ENCODE measurements around the gene ORAI2. TPM values are rescaled to one million over a fixed set of nuclear protein-coding genes. Genes with fewer than 3 reads are reported as not detected.
"Not testable (repeated sequence)": the region's sequence is repeated elsewhere in the genome, so short reads cannot be mapped to it uniquely, and the experiment has no call there.

ORAI2 gene
- total RNA-seq, 1 donor from 2014 or later = 47.4 TPM

DNA sequence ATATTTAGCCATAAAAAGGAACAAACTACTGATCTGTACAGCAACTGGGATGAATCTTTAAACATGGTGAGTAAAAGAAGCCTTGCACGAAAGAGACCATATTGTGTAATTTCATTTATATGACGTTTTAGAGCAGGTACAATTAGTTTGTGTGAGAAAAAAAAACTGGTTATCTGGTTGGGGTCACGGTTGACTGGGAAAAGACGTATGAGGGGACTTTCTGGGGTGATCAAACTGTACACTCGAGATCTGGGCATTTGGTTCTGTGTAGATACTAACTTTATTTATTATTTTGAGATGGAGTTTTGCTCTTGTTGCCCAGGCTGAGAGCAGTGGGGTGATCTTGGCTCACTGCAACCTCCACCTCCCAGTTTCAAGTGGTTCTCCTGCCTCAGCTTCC lies 33.0 kb upstream of the ORAI2 start:
- no peak for TF ChIP-seq CTCF (IDR thresholded peaks at IDR 0.05)
- Mint-ChIP-seq H3K27ac (ENCODE audit: unreplicated experiment) (no peak overlapping the region), H3K4me1 (ENCODE audit: low read depth) (peaks cover 15% of the 10 kb centered on the region), H3K36me3 (ENCODE audit: low read depth) (peaks cover 24% of the 10 kb centered on the region), H3K9me3 (ENCODE audit: low read depth) (no peaks in the 10 kb centered on the region), H3K27me3 (ENCODE audit: low read depth) (no peaks in the 10 kb centered on the region), H3K4me3 (ENCODE audit: unreplicated experiment) (no peak overlapping the region)
- DNase-seq (ENCODE audit: low spot score) = no peak

- TF ChIP-seq CTCF (IDR thresholded peaks at IDR 0.05) = no peak
- peak overlapping the region; percentile 66 for H3K27ac Mint-ChIP-seq (ENCODE audit: unreplicated experiment)
- no peak overlapping the region for H3K4me3 Mint-ChIP-seq (ENCODE audit: unreplicated experiment)
- H3K4me1 Mint-ChIP-seq (ENCODE audit: low read depth) = no peaks in the 10 kb centered on the region
- no peak for DNase-seq (ENCODE audit: low spot score)
- H3K27me3 Mint-ChIP-seq (ENCODE audit: low read depth) = no peaks in the 10 kb centered on the region
- no peaks in the 10 kb centered on the region for H3K9me3 Mint-ChIP-seq (ENCODE audit: low read depth)
- peaks cover 44% of the 10 kb centered on the region for H3K36me3 Mint-ChIP-seq (ENCODE audit: low read depth)
Observed at GRCh38 chr7:102403563-102403962, 29.8 kb upstream of the ORAI2 start.

DNA sequence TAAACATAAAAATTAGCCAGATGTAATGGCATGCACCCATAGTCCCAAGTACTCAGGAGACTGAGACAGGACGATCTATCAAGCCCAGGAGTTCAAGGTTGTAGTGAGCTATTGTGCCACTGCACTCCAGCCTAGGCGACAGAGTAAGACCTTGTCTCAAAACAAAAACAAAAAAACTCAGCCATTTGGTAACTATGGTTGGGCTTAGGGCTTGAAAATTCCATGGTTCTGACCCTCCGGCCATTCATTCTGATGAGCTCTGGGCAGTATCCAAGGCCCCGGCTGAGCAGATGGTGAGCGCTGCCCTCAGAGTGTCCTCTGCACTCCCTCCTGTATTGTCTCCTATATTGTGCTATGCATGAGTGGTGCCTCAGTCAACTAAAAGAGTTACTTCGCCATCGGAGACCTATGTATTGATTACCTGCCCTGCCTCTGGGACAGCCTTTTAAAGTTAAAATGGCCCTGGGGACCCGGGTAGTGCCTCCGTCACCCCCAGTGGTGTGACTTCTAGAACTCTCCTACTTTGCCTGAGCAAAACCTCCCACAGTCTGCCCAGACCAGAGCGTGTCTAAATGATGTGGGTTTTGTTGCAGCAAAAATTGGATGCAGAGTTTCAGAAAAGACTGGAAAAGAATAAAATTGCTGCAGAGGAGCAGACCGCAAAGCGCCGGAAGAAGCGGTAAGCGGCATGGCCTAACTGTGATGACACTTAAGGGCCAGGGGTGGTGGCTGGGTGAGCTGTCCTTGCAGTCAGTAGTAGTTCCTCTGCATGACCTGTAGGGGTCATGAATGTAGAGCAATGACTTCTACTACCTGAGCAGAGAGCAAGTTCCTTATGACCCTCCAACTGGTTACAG lies 29.1 kb upstream of the ORAI2 start:
- Mint-ChIP-seq H3K27ac (ENCODE audit: unreplicated experiment) (peak overlapping the region; percentile 66), H3K4me1 (ENCODE audit: low read depth) (no peaks in the 10 kb centered on the region), H3K9me3 (ENCODE audit: low read depth) (no peaks in the 10 kb centered on the region), H3K27me3 (ENCODE audit: low read depth) (no peaks in the 10 kb centered on the region), H3K36me3 (ENCODE audit: low read depth) (peaks cover 45% of the 10 kb centered on the region), H3K4me3 (ENCODE audit: unreplicated experiment) (no peak overlapping the region)
- TF ChIP-seq CTCF (IDR thresholded peaks at IDR 0.05) = peak; percentile 77
- DNase-seq (ENCODE audit: low spot score) = no peak

GRCh38 chr7:102404862-102405188 lies 28.6 kb upstream of the ORAI2 start:
- not testable (repeated sequence) for H3K9me3 Mint-ChIP-seq (ENCODE audit: low read depth); H3K4me3 Mint-ChIP-seq (ENCODE audit: unreplicated experiment); H3K4me1 Mint-ChIP-seq (ENCODE audit: low read depth); H3K27me3 Mint-ChIP-seq (ENCODE audit: low read depth); DNase-seq (ENCODE audit: low spot score); H3K27ac Mint-ChIP-seq (ENCODE audit: unreplicated experiment)
- peaks cover 44% of the 10 kb centered on the region for H3K36me3 Mint-ChIP-seq (ENCODE audit: low read depth)
- TF ChIP-seq CTCF (IDR thresholded peaks at IDR 0.05) = peak; percentile 44

GRCh38 chr7:102407910-102408309 lies 25.5 kb upstream of the ORAI2 start:
- H3K4me3 Mint-ChIP-seq (ENCODE audit: unreplicated experiment) = no peak overlapping the region
- H3K36me3 Mint-ChIP-seq (ENCODE audit: low read depth) = peaks cover 45% of the 10 kb centered on the region
- H3K4me1 Mint-ChIP-seq (ENCODE audit: low read depth) = no peaks in the 10 kb centered on the region
- no peaks in the 10 kb centered on the region for H3K9me3 Mint-ChIP-seq (ENCODE audit: low read depth)
- no peak for DNase-seq (ENCODE audit: low spot score)
- TF ChIP-seq CTCF (IDR thresholded peaks at IDR 0.05) = no peak
- no peak overlapping the region for H3K27ac Mint-ChIP-seq (ENCODE audit: unreplicated experiment)
- no peaks in the 10 kb centered on the region for H3K27me3 Mint-ChIP-seq (ENCODE audit: low read depth)

- H3K4me3 Mint-ChIP-seq (ENCODE audit: unreplicated experiment); H3K9me3 Mint-ChIP-seq (ENCODE audit: low read depth); DNase-seq (ENCODE audit: low spot score); H3K27ac Mint-ChIP-seq (ENCODE audit: unreplicated experiment); H3K4me1 Mint-ChIP-seq (ENCODE audit: low read depth); H3K27me3 Mint-ChIP-seq (ENCODE audit: low read depth): not testable (repeated sequence)
- H3K36me3 Mint-ChIP-seq (ENCODE audit: low read depth) = peaks cover 46% of the 10 kb centered on the region
Observed at GRCh38 chr7:102408530-102408929, 24.8 kb upstream of the ORAI2 start.

Data from chondrocyte (in vitro differentiated cells).